ENCODE data around the gene SYNJ1.

The SYNJ1 gene

GRCh38 chr21:32732544-32732943 lies 4.7 kb upstream of the SYNJ1 start:
- H3K36me3 ChIP-seq (ENCODE audit: control insufficient read depth, low read length): peaks cover 42% of the 10 kb centered on the region
- H4K20me1 ChIP-seq (ENCODE audit: control insufficient read depth, insufficient read depth, low read depth, low read length): no peaks in the 10 kb centered on the region
- TF ChIP-seq EZH2phosphoT487 (IDR thresholded peaks at IDR 0.05; ENCODE audit: borderline replicate concordance, low read length) (no peak), CTCF (IDR thresholded peaks at IDR 0.05; ENCODE audit: low read depth, low read length, poor library complexity, severe bottlenecking) (no peak)
- H3K27me3 ChIP-seq (ENCODE audit: control insufficient read depth, low read length): no peaks in the 10 kb centered on the region
- H3K4me2 ChIP-seq (ENCODE audit: low read length): no peak overlapping the region
- no peak overlapping the region for H3K4me3 ChIP-seq (ENCODE audit: low read length)
- H3K27ac ChIP-seq (ENCODE audit: low read depth, low read length): no peak overlapping the region
- H3K4me1 ChIP-seq (ENCODE audit: control insufficient read depth, low read length): peaks cover 6% of the 10 kb centered on the region
- peaks cover 20% of the 10 kb centered on the region; the same call in 1 of the 2 replicates for H3F3A ChIP-seq (ENCODE audit: control insufficient read depth, insufficient read depth)
- H3K79me2 ChIP-seq (ENCODE audit: control insufficient read depth, low read length): no peaks in the 10 kb centered on the region
- H3K9me3 ChIP-seq (ENCODE audit: control insufficient read depth, insufficient read depth, low read length): no peaks in the 10 kb centered on the region
- H3K9me2 ChIP-seq (replicated peaks; ENCODE audit: control insufficient read depth, low read length): no peaks in the 10 kb centered on the region

DNA sequence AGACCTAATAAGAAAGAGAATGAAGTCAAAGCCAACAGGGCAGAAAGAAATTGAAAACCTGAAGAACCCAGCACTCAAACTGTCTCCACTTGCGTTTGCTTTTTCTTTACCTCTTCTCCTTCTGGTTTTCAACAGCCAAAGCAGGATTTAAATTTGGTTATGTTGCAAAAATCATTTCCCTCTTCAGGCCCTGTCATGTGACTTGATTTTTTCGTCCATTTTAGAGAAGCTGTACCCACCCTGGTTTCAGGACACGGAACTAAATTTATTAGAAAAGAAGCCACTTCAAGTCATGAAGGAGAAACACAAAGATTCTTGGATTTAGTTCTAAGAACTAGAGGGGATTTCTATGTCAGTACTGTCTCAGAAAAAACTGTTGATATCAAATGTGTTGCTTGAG lies 1.0 kb upstream of the SYNJ1 start:
- Histone ChIP-seq H3K4me3 (ENCODE audit: low read length) (peak overlapping the region; percentile 91), H3K36me3 (ENCODE audit: control insufficient read depth, low read length) (peaks cover 11% of the 10 kb centered on the region), H3K4me2 (ENCODE audit: low read length) (peak overlapping the region; percentile 68), H3K4me1 (ENCODE audit: control insufficient read depth, low read length) (peaks cover 15% of the 10 kb centered on the region), H3F3A (ENCODE audit: control insufficient read depth, insufficient read depth) (peaks cover 21% of the 10 kb centered on the region; the same call in 1 of the 2 replicates), H3K27me3 (ENCODE audit: control insufficient read depth, low read length) (peaks cover 4% of the 10 kb centered on the region; the same call in 1 of the 2 replicates), H3K27ac (ENCODE audit: low read depth, low read length) (no peak overlapping the region), H3K9me3 (ENCODE audit: control insufficient read depth, insufficient read depth, low read length) (no peaks in the 10 kb centered on the region), H3K9me2 (replicated peaks; ENCODE audit: control insufficient read depth, low read length) (no peaks in the 10 kb centered on the region), H3K79me2 (ENCODE audit: control insufficient read depth, low read length) (no peaks in the 10 kb centered on the region), H4K20me1 (ENCODE audit: control insufficient read depth, insufficient read depth, low read depth, low read length) (no peaks in the 10 kb centered on the region)
- TF ChIP-seq CTCF (IDR thresholded peaks at IDR 0.05; ENCODE audit: low read depth, low read length, poor library complexity, severe bottlenecking): no peak
- no peak for TF ChIP-seq EZH2phosphoT487 (IDR thresholded peaks at IDR 0.05; ENCODE audit: borderline replicate concordance, low read length)

GRCh38 chr21:32728456-32728839 lies 635 bp upstream of the SYNJ1 start:
- Histone ChIP-seq H3K27ac (ENCODE audit: low read depth, low read length) (no peak overlapping the region; the same call in 1 of the 2 replicates), H3K9me3 (ENCODE audit: control insufficient read depth, insufficient read depth, low read length) (no peaks in the 10 kb centered on the region), H4K20me1 (ENCODE audit: control insufficient read depth, insufficient read depth, low read depth, low read length) (no peaks in the 10 kb centered on the region), H3F3A (ENCODE audit: control insufficient read depth, insufficient read depth) (peaks cover 21% of the 10 kb centered on the region; the same call in 1 of the 2 replicates), H3K4me2 (ENCODE audit: low read length) (peak overlapping the region; percentile 68), H3K36me3 (ENCODE audit: control insufficient read depth, low read length) (peaks cover 8% of the 10 kb centered on the region), H3K4me3 (ENCODE audit: low read length) (peak overlapping the region; percentile 91), H3K79me2 (ENCODE audit: control insufficient read depth, low read length) (no peaks in the 10 kb centered on the region), H3K9me2 (replicated peaks; ENCODE audit: control insufficient read depth, low read length) (no peaks in the 10 kb centered on the region), H3K27me3 (ENCODE audit: control insufficient read depth, low read length) (peaks cover 4% of the 10 kb centered on the region; the same call in 1 of the 2 replicates), H3K4me1 (ENCODE audit: control insufficient read depth, low read length) (peaks cover 15% of the 10 kb centered on the region)
- TF ChIP-seq EZH2phosphoT487 (IDR thresholded peaks at IDR 0.05; ENCODE audit: borderline replicate concordance, low read length): no peak
- TF ChIP-seq CTCF (IDR thresholded peaks at IDR 0.05; ENCODE audit: low read depth, low read length, poor library complexity, severe bottlenecking): no peak
